K562 (cell line): ENCODE data around the gene OR9K2.

Source experiments
- NRF1 ChIP-seq, 2 experiments: fragments of 450-650 bp; IDR thresholded peaks in 1 of 2; conservative IDR thresholded peaks in 1 of 2; 2 replicates each; pipeline ENCODE4 v1.6.1; 2014; ENCODE audit warnings: mild to moderate bottlenecking in 2 of 2
- POLR2A ChIP-seq: fragments of 450-650 bp; conservative IDR thresholded peaks from 2 replicates; pipeline ENCODE4 v1.6.1; 2016
- SP1 ChIP-seq: sonication (generic); formaldehyde crosslinking; IDR thresholded peaks from 2 replicates; pipeline ENCODE4 v1.8.1; 2022; ENCODE audit warnings: mild to moderate bottlenecking, missing genetic modification reagents
- TF ChIP-seq, protein P1 (sequence below), 3 experiments: IDR thresholded peaks in 2 of 3; conservative IDR thresholded peaks in 1 of 3; 2 replicates each; pipeline ENCODE4 v1.5.1; 2011 to 2012; ENCODE audit warnings: low read length in 3 of 3, mild to moderate bottlenecking in 3 of 3, control low read depth in 2 of 3, improper control_type of control experiment in 1 of 3, inconsistent platforms in 1 of 3, low read depth in 1 of 3, mixed read lengths in 1 of 3, moderate library complexity in 1 of 3; ENCODE audit not compliant: insufficient read depth in 2 of 3

DNA sequence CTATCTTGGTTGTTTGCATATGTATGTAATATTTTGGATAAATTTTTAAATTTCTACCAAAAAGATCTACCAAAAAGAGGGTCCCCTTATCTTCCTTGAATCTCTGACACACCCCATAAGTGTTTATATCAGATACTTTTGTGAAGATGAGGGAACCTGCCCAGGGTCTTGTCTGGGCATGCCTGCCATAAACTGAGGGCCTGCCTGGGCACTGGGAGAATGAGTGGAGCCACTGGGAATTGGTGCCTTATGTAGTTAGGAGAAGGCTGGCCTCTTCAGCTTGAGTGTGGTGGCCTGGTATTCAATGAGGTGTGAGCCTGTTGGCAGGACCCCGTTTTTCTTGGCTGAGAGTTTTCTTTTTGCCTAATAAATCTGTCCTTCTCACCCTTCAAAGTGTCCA is 46.5 kb downstream of the OR9K2 start:
- TF ChIP-seq, protein P1, sequence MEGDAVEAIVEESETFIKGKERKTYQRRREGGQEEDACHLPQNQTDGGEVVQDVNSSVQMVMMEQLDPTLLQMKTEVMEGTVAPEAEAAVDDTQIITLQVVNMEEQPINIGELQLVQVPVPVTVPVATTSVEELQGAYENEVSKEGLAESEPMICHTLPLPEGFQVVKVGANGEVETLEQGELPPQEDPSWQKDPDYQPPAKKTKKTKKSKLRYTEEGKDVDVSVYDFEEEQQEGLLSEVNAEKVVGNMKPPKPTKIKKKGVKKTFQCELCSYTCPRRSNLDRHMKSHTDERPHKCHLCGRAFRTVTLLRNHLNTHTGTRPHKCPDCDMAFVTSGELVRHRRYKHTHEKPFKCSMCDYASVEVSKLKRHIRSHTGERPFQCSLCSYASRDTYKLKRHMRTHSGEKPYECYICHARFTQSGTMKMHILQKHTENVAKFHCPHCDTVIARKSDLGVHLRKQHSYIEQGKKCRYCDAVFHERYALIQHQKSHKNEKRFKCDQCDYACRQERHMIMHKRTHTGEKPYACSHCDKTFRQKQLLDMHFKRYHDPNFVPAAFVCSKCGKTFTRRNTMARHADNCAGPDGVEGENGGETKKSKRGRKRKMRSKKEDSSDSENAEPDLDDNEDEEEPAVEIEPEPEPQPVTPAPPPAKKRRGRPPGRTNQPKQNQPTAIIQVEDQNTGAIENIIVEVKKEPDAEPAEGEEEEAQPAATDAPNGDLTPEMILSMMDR (IDR thresholded peaks at IDR 0.05 in 2 of 3, conservative IDR thresholded peaks at IDR 0.05 in 1 of 3; ENCODE audit: insufficient read depth in 2 of 3, low read depth in 1 of 3, low read length in 3 of 3), result no peak
- TF ChIP-seq POLR2A, result no peak
- TF ChIP-seq NRF1 (conservative IDR thresholded peaks at IDR 0.05 in 1 of 2, IDR thresholded peaks at IDR 0.05 in 1 of 2), result no peak
- no peak for TF ChIP-seq SP1
